Measurements from ENCODE around the gene CBX8. TPM values are rescaled to one million over a fixed set of nuclear protein-coding genes. Genes with fewer than 3 reads are reported as not detected.
"Not testable (repeated sequence)": the region's sequence is repeated elsewhere in the genome, so short reads cannot be mapped to it uniquely, and the experiment has no call there.

CBX8 gene
- total RNA-seq, 1 donor from 2014 or later: 4.9 TPM

DNA sequence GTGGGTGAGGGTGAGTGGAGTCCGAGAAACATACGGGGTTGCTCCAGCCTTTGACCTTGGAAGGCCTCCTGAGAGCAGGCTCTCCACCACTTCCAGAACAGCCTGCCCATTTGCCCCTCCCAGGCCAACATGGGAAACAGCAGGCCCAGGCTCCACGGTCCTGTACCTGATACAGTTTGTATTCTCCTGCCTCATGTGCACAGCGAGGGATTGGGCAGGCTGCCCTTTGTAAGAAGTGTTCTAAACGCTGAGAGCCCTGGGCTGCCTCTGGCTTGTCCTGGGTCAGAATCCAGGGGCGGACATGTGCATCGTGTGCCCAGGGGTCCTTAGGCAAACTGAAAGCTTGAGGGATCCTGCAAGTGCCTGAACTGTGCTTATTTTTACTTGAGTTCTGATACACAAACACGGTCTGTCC lies 22.3 kb downstream of the CBX8 start:
- DNase-seq (no peak), ATAC-seq (no peak)
- TF ChIP-seq, protein P1, sequence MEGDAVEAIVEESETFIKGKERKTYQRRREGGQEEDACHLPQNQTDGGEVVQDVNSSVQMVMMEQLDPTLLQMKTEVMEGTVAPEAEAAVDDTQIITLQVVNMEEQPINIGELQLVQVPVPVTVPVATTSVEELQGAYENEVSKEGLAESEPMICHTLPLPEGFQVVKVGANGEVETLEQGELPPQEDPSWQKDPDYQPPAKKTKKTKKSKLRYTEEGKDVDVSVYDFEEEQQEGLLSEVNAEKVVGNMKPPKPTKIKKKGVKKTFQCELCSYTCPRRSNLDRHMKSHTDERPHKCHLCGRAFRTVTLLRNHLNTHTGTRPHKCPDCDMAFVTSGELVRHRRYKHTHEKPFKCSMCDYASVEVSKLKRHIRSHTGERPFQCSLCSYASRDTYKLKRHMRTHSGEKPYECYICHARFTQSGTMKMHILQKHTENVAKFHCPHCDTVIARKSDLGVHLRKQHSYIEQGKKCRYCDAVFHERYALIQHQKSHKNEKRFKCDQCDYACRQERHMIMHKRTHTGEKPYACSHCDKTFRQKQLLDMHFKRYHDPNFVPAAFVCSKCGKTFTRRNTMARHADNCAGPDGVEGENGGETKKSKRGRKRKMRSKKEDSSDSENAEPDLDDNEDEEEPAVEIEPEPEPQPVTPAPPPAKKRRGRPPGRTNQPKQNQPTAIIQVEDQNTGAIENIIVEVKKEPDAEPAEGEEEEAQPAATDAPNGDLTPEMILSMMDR (IDR thresholded peaks at IDR 0.05): no peak
- Histone ChIP-seq H3K36me3 (no peaks in the 10 kb centered on the region), H3K4me3 (no peak overlapping the region), H3K4me1 (peaks cover 11% of the 10 kb centered on the region), H3K27me3 (peaks cover 68% of the 10 kb centered on the region), H3K27ac (no peak overlapping the region), H3K9me3 (no peaks in the 10 kb centered on the region)
- intact Hi-C loops (cut with DNase I): no loop called here

DNA sequence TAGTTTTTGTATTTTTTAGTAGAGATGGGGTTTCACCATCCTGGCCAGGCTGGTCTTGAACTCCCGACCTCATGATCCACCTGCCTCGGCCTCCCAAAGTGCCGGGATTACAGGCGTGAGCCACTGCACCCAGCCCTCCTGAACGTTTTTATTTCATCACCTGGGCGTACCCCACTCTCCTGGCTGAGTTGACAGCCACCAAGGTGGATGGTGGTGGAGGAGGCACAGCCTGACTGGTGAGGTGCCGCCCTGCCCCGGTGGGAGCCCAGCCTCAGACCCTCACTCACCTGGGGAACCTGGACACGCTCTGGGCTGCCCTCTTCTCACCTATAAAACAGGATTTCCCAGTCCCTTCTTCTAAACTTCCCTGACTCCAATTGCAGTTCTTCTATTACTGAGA lies 24.2 kb downstream of the CBX8 start:
- H3K9me3 ChIP-seq; H3K4me3 ChIP-seq; H3K27ac ChIP-seq; H3K36me3 ChIP-seq; H3K4me1 ChIP-seq; intact Hi-C loops (cut with DNase I); ATAC-seq; DNase-seq: not testable (repeated sequence)
- H3K27me3 ChIP-seq: peaks cover 57% of the 10 kb centered on the region

DNA sequence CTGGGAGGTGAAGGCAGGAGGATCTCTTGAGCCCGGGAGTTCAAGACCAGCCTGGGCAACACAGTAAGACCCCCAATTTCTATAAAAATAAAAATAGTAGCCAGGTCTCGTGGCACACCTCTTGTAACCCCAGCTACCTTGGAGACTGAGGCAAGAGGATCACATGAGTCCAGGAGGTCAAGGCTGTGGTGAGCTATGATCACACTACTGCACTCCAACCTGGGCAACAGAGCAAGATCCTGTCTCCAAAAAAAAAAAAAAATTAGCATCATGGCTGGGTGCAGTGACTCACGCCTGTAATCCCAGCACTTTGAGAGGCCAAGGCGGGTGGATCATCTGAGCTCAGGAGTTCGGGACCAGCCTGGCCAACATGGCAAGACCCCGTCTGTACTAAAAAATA lies 25.6 kb downstream of the CBX8 start:
- intact Hi-C loops (cut with DNase I): no loop called here
- peaks cover 44% of the 10 kb centered on the region for H3K27me3 ChIP-seq
- no peak for DNase-seq

DNA sequence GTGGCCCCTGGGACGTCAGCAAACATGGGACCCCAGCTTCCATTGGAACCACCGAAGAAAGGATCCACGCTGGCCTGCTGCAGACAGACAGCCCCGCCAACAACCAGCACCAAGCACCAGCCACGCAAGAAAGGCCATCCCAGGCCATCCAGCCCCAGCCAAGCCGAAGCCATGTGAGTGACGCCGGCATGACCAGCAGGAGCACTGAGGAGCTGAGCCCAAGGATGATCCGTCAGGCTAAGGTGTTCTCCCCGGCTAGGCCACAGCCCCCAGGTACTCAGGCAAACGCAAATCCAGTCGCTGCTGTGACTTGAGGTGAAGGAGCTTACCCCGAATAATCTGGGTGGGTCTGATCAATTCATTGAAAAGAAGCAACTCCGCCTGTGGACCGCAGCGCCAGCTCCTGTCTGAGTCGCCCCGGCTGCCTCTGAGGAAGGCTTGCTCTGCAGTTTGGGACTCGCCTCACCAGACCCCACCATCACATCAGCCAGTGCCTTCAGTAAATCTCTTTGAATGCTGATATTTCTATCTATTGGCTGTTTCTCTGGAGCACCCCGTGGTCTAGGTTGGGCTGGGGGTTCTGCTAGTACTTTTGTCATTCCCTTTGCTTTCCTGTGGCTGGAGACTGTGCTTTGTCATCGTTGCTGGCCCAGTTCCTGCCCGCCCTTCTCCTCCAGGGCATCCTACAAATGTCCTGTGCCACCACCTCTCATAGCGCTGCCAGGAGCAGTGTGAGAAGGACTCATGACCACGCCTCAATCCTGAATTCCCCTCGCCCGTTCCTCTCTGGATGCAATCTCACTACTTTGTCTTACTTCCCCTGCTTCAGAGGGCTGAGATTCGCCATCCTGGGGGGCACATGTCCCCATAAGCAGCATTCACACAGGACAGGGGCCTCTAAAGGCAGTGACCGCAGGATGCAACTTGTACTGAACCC lies 27.0 kb downstream of the CBX8 start:
- Histone ChIP-seq H3K36me3 (no peaks in the 10 kb centered on the region), H3K9me3 (no peaks in the 10 kb centered on the region), H3K4me1 (no peaks in the 10 kb centered on the region), H3K4me3 (no peak overlapping the region), H3K27me3 (peaks cover 32% of the 10 kb centered on the region), H3K27ac (no peak overlapping the region)
- peak; percentile 50 for DNase-seq
- intact Hi-C loops (cut with DNase I): no loop called here
- TF ChIP-seq, protein P1 (IDR thresholded peaks at IDR 0.05): no peak
- ATAC-seq: no peak

More for the DNA sequence above, 25.6 kb downstream of the CBX8 start:
- H3K9me3 ChIP-seq: no peaks in the 10 kb centered on the region
- no peaks in the 10 kb centered on the region for H3K4me1 ChIP-seq
- no peaks in the 10 kb centered on the region for H3K36me3 ChIP-seq
- H3K4me3 ChIP-seq: no peak overlapping the region
- no peak overlapping the region for H3K27ac ChIP-seq
- ATAC-seq: no peak
- TF ChIP-seq, protein P1 (IDR thresholded peaks at IDR 0.05): no peak

DNA sequence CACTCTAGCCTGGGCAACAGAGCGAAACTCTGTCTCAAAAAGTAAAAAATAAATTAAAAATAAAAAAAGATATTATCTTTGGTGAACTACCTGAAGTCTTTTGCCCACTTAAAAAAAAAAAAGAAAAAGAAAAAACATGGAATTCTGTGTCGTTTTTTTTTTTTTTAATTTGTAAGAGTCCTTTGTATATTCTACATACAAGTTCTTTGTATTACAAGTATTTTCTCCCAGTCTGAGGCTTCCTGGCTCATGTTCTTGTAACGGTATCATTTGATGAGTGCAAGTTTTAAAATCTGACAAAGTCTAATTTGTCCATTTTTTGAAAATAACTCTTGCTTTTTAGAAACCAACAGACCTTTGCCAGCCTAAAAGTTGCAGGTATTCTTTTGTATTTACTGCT lies 31.2 kb downstream of the CBX8 start:
- Histone ChIP-seq H3K4me1 (no peaks in the 10 kb centered on the region), H3K4me3 (no peak overlapping the region), H3K27me3 (peaks cover 3% of the 10 kb centered on the region), H3K36me3 (no peaks in the 10 kb centered on the region), H3K9me3 (no peaks in the 10 kb centered on the region), H3K27ac (no peak overlapping the region)
- TF ChIP-seq, protein P1 (IDR thresholded peaks at IDR 0.05): no peak
- intact Hi-C loops (cut with DNase I): no loop called here
- DNase-seq (no peak), ATAC-seq (no peak)

DNA sequence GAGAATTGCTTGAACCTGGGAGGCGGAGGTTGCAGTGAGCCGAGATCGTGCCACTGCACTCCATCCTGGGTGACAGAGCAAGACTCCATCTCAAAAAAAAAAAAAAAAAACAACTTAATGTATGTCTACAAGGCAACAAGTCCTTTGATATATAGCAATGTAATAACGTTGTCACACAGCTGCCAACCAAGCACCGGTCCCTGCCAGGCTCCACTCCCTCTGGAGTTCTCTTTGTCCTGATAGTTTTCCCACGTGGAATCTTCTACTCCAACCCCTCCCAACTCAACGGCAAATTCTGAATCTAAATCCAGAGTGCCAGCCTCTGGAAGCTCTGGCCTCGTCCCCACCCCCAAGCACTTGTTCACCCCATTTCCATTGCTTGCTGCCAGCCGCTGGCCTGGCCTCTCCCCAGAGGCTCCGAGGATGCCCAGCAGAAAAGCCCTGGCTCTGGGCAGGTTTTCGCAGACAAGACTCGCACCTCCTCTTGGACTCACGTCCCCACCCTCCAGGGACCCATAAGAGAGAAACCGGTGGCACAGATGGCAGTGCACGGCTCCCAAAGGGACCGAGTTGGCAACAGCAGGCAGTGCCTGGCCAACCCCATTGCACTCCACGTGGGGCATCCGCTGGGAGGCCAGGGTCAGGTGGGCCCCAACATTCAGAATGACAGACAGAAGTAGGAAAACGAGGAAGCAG lies 34.8 kb downstream of the CBX8 start:
- DNase-seq: peak; percentile 44
- Histone ChIP-seq H3K4me3 (no peak overlapping the region), H3K4me1 (no peaks in the 10 kb centered on the region), H3K27me3 (peaks cover 3% of the 10 kb centered on the region), H3K27ac (no peak overlapping the region), H3K9me3 (no peaks in the 10 kb centered on the region), H3K36me3 (no peaks in the 10 kb centered on the region)
- ATAC-seq: no peak
- intact Hi-C loops (cut with DNase I): no loop called here
- TF ChIP-seq, protein P1 (IDR thresholded peaks at IDR 0.05): no peak
